Endodermal cell (in vitro differentiated cells): Measurements from ENCODE around the gene OST4. TPM values are rescaled to one million over a fixed set of nuclear protein-coding genes. Genes with fewer than 3 reads are reported as not detected.

Source experiments
- DNase-seq: peaks from one replicate; pipeline ENCODE4 v3.0.0-alpha.2; 2017
- H3K27ac ChIP-seq: 2 replicates; pipeline ENCODE4 v1.5.1; 2013; ENCODE audit warnings: mild to moderate bottlenecking, low read depth, low read length, moderate library complexity
- H3K27me3 ChIP-seq: 2 replicates; pipeline ENCODE4 v1.6.1; 2013; ENCODE audit warnings: mild to moderate bottlenecking, low read length, moderate library complexity; ENCODE audit not compliant: insufficient read depth, control insufficient read depth, poor library complexity, severe bottlenecking
- H3K36me3 ChIP-seq: 2 replicates; pipeline ENCODE4 v1.7.0; 2013; ENCODE audit warnings: mild to moderate bottlenecking, low read length, moderate library complexity; ENCODE audit not compliant: control insufficient read depth, insufficient read depth
- H3K4me1 ChIP-seq: one replicate; pipeline ENCODE4 v1.7.0; 2013; ENCODE audit warnings: low read length; ENCODE audit not compliant: control insufficient read depth, insufficient read depth
- H3K4me3 ChIP-seq: 2 replicates; pipeline ENCODE4 v1.5.1; 2013; ENCODE audit warnings: mild to moderate bottlenecking, low read length, moderate library complexity
- H3K9ac ChIP-seq: 2 replicates; pipeline ENCODE4 v1.6.1; 2013; ENCODE audit warnings: mild to moderate bottlenecking, low read length, moderate library complexity; ENCODE audit not compliant: poor library complexity, severe bottlenecking; ENCODE audit errors: extremely low read depth
- H3K9me3 ChIP-seq: 2 replicates; pipeline ENCODE4 v1.6.1; 2013; ENCODE audit warnings: mild to moderate bottlenecking, low read length, moderate library complexity; ENCODE audit not compliant: control insufficient read depth
- H3K27ac Mint-ChIP-seq: 2 replicates; pipeline ENCODE4 v1.8.0; 2020; ENCODE audit warnings: mixed read lengths
- H3K27me3 Mint-ChIP-seq: 2 replicates; pipeline ENCODE4 v1.8.0; 2021; ENCODE audit warnings: mild to moderate bottlenecking, mixed read lengths; ENCODE audit not compliant: insufficient read depth
- H3K36me3 Mint-ChIP-seq: 2 replicates; pipeline ENCODE4 v1.8.0; 2020; ENCODE audit warnings: low read depth, mixed read lengths
- H3K4me1 Mint-ChIP-seq: 2 replicates; pipeline ENCODE4 v1.8.0; 2020; ENCODE audit warnings: mixed read lengths
- H3K4me3 Mint-ChIP-seq: 2 replicates; pipeline ENCODE4 v1.8.0; 2020; ENCODE audit warnings: mild to moderate bottlenecking, moderate library complexity, mixed read lengths
- H3K9me3 Mint-ChIP-seq: 2 replicates; pipeline ENCODE4 v1.8.0; 2020; ENCODE audit warnings: mild to moderate bottlenecking, mixed read lengths
- WGBS, 2 experiments: methylation state at CpG; one replicate each; pipeline versions ENCODE4 v1.1.5 to v1.1.7; 2013; ENCODE audit warnings: missing lambda C conversion rate in 2 of 2, mixed read lengths in 1 of 2; ENCODE audit not compliant: insufficient coverage in 1 of 2, insufficient read length in 1 of 2; 5-methylcytosine and 5-hydroxymethylcytosine counted together
- total RNA-seq, 2 donors: library from RNA; stranded (reverse); fragmentation: NEBNext Ultra II Directional in 1 of 2; extraction: Animal tissue kit (Norgen Biotek cat#: 25700) in 1 of 2; gene quantifications; 2 replicates in 1 of 2; 3 replicates in 1 of 2; pipeline ENCODE4 v1.2.1, GENCODE V29; 2021
- TF ChIP-seq, protein P1 (sequence below): fragments of 200-600 bp; sonication (generic); conservative IDR thresholded peaks from 2 replicates; pipeline ENCODE4 v1.5.0; 2021; ENCODE audit warnings: antibody characterized with exemption, mild to moderate bottlenecking

Gene OST4
- total RNA-seq, 2 donors from 2014 or later: 290 to 311 TPM

DNA sequence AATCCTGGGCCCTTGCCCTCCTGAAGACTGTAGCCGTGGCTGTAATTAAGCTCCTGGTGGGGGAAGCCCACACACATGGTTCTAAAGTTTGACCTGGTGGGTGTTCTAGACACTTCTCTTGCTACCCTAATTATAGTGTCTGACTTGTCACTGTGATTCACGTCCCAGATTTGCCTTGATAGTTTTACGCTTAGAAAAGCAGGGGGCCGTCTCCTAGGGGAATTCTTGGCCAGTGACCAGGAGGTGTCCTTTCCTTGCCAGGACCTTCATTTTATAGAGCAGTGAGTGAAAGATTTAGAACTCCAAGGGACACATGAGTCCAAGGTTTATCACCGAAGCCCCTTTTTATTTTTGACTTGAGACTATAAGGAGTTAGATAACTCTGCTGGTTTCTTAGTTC, 29.7 kb downstream of the OST4 start:
- no peak overlapping the region for H3K4me3 Mint-ChIP-seq
- H3K27ac Mint-ChIP-seq: no peak overlapping the region
- H3K27ac ChIP-seq: no peak overlapping the region

GRCh38 chr2:27040282-27040681, 31.2 kb downstream of the OST4 start:
- Histone ChIP-seq H3K4me1 (no peaks in the 10 kb centered on the region), H3K27me3 (no peaks in the 10 kb centered on the region), H3K27ac (no peak overlapping the region), H3K9ac (no peak overlapping the region), H3K4me3 (no peak overlapping the region), H3K9me3 (no peaks in the 10 kb centered on the region), H3K36me3 (peaks cover 61% of the 10 kb centered on the region)
- Mint-ChIP-seq H3K27ac (no peak overlapping the region), H3K36me3 (peaks cover 63% of the 10 kb centered on the region), H3K27me3 (no peaks in the 10 kb centered on the region), H3K4me1 (no peaks in the 10 kb centered on the region), H3K9me3 (no peaks in the 10 kb centered on the region), H3K4me3 (no peak overlapping the region)
- WGBS, 2 experiments: 93 to 100% methylated on average over 6 to 8 of the region's 8 CpGs
- DNase-seq: no peak
- TF ChIP-seq, protein P1, sequence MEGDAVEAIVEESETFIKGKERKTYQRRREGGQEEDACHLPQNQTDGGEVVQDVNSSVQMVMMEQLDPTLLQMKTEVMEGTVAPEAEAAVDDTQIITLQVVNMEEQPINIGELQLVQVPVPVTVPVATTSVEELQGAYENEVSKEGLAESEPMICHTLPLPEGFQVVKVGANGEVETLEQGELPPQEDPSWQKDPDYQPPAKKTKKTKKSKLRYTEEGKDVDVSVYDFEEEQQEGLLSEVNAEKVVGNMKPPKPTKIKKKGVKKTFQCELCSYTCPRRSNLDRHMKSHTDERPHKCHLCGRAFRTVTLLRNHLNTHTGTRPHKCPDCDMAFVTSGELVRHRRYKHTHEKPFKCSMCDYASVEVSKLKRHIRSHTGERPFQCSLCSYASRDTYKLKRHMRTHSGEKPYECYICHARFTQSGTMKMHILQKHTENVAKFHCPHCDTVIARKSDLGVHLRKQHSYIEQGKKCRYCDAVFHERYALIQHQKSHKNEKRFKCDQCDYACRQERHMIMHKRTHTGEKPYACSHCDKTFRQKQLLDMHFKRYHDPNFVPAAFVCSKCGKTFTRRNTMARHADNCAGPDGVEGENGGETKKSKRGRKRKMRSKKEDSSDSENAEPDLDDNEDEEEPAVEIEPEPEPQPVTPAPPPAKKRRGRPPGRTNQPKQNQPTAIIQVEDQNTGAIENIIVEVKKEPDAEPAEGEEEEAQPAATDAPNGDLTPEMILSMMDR: no peak

More for the DNA sequence above, 29.7 kb downstream of the OST4 start:
- Histone ChIP-seq H3K27me3 (no peaks in the 10 kb centered on the region), H3K9me3 (no peaks in the 10 kb centered on the region), H3K4me1 (no peaks in the 10 kb centered on the region), H3K4me3 (no peak overlapping the region), H3K9ac (no peak overlapping the region), H3K36me3 (peaks cover 47% of the 10 kb centered on the region)
- TF ChIP-seq, protein P1: no peak
- H3K36me3 Mint-ChIP-seq: peaks cover 49% of the 10 kb centered on the region
- no peaks in the 10 kb centered on the region for H3K4me1 Mint-ChIP-seq
- 92 to 100% methylated on average over 5 of the region's 5 CpGs for WGBS, 2 experiments
- H3K9me3 Mint-ChIP-seq: no peaks in the 10 kb centered on the region
- H3K27me3 Mint-ChIP-seq: no peaks in the 10 kb centered on the region
- DNase-seq: no peak

DNA sequence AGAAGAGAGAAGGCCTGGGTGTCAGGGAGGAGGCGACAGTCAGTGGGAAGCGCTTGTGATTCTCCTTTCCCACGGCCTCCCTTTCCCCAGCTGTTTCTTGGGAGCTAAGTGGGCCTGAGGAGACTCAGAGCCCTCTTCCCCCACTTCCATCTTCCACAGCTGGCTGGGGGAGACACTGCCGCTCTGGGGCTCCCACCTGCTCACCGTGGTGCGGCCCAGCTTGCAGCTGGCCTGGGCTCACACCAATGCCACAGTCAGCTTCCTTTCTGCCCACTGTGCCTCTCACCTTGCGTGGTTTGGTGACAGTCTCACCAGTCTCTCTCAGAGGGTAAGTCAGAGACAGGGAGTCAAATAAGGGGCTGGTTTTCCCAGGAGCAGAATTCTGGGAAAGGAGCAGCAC, 31.6 kb downstream of the OST4 start:
- Histone ChIP-seq H3K4me1 (no peaks in the 10 kb centered on the region), H3K9ac (no peak overlapping the region), H3K9me3 (no peaks in the 10 kb centered on the region), H3K36me3 (peaks cover 65% of the 10 kb centered on the region), H3K4me3 (no peak overlapping the region), H3K27me3 (no peaks in the 10 kb centered on the region), H3K27ac (no peak overlapping the region)
- Mint-ChIP-seq H3K27ac (no peak overlapping the region), H3K27me3 (no peaks in the 10 kb centered on the region), H3K36me3 (peaks cover 68% of the 10 kb centered on the region), H3K9me3 (no peaks in the 10 kb centered on the region), H3K4me3 (no peak overlapping the region), H3K4me1 (no peaks in the 10 kb centered on the region)
- WGBS, 2 experiments: 96 to 97% methylated on average over 6 to 7 of the region's 7 CpGs
- TF ChIP-seq, protein P1: no peak
- DNase-seq: no peak
